DND-41 (cell line): ENCODE measurements around the gene BRIP1.

ENCODE experiments used
- ATAC-seq: fragments of 200-7000 bp; cut with Tn5 transposase; 3 replicates; pipeline ENCODE4 v1.9.1; 2021; ENCODE audit warnings: low read depth; ENCODE audit not compliant: insufficient read depth
- DNase-seq: peaks from one replicate; pipeline ENCODE4 v3.0.0-alpha.2; 2020
- H2AFZ ChIP-seq: 2 replicates; pipeline ENCODE4 v1.6.0; 2012; ENCODE audit warnings: low read depth, low read length
- H3K27ac ChIP-seq: 2 replicates; pipeline ENCODE4 v1.5.1; 2012; ENCODE audit warnings: low read length, inconsistent platforms
- H3K27me3 ChIP-seq: fragments of 200-600 bp; sonication (generic); 2 replicates; pipeline ENCODE4 v1.6.0; 2012; ENCODE audit warnings: low read length, mild to moderate bottlenecking, inconsistent platforms; ENCODE audit not compliant: insufficient read depth, poor library complexity
- H3K36me3 ChIP-seq: 2 replicates; pipeline ENCODE4 v1.5.1; 2012; ENCODE audit warnings: low read length, inconsistent platforms; ENCODE audit not compliant: insufficient read depth
- H3K4me1 ChIP-seq: 2 replicates; pipeline ENCODE4 v1.5.1; 2012; ENCODE audit warnings: mild to moderate bottlenecking, low read length; ENCODE audit not compliant: insufficient read depth
- H3K4me2 ChIP-seq: 2 replicates; pipeline ENCODE4 v1.6.0; 2012; ENCODE audit warnings: mild to moderate bottlenecking, moderate library complexity, low read length, inconsistent platforms; ENCODE audit not compliant: insufficient read depth
- H3K4me3 ChIP-seq, 2 experiments: fragments of 200-600 bp in 1 of 2; shearing (Covaris generic) in 1 of 2; 2 replicates each; pipeline ENCODE4 v1.5.1; 2012 to 2016; ENCODE audit warnings: inconsistent platforms in 2 of 2, low read length in 2 of 2, mild to moderate bottlenecking in 2 of 2, low read depth in 1 of 2, moderate library complexity in 1 of 2
- H3K79me2 ChIP-seq: 2 replicates; pipeline ENCODE4 v1.6.0; 2012; ENCODE audit warnings: low read length, inconsistent platforms; ENCODE audit not compliant: insufficient read depth
- H3K9ac ChIP-seq: 2 replicates; pipeline ENCODE4 v1.6.0; 2012; ENCODE audit warnings: low read depth, mild to moderate bottlenecking, inconsistent platforms, low read length, moderate library complexity
- H3K9me3 ChIP-seq: 2 replicates; pipeline ENCODE4 v1.5.1; 2012; ENCODE audit warnings: low read length, moderate library complexity, mild to moderate bottlenecking, inconsistent platforms; ENCODE audit not compliant: insufficient read depth, severe bottlenecking
- H4K20me1 ChIP-seq: 2 replicates; pipeline ENCODE4 v1.6.0; 2012; ENCODE audit warnings: low read length; ENCODE audit not compliant: insufficient read depth
- CTCF ChIP-seq: IDR thresholded peaks from 2 replicates; pipeline ENCODE4 v1.5.1; 2012; ENCODE audit warnings: borderline replicate concordance, low read length, moderate library complexity, mild to moderate bottlenecking; ENCODE audit not compliant: poor library complexity, severe bottlenecking; ENCODE audit errors: extremely low read depth
- EZH2 ChIP-seq: IDR thresholded peaks from 3 replicates; pipeline ENCODE4 v1.6.1; 2012; ENCODE audit warnings: borderline replicate concordance, low read depth, mild to moderate bottlenecking, moderate library complexity, low read length, inconsistent platforms; ENCODE audit not compliant: severe bottlenecking

BRIP1 gene

GRCh38 chr17:61648587-61648986 is 214.7 kb downstream of the BRIP1 start:
- H3K4me2 ChIP-seq = no peak overlapping the region

GRCh38 chr17:61647047-61647446 is 216.3 kb downstream of the BRIP1 start:
- Histone ChIP-seq H4K20me1 (no peaks in the 10 kb centered on the region), H3K36me3 (no peaks in the 10 kb centered on the region), H3K4me1 (no peaks in the 10 kb centered on the region), H3K4me2 (no peak overlapping the region), H3K27ac (no peak overlapping the region), H3K9ac (no peak overlapping the region), H3K4me3 (no peak overlapping the region), H3K79me2 (no peaks in the 10 kb centered on the region), H3K27me3 (peaks cover 8% of the 10 kb centered on the region), H3K9me3 (peaks cover 7% of the 10 kb centered on the region), H2AFZ (no peak overlapping the region)
- DNase-seq = no peak
- ATAC-seq = no peak
- TF ChIP-seq EZH2 (no peak), CTCF (no peak)

More at GRCh38 chr17:61648587-61648986, 214.7 kb downstream of the BRIP1 start:
- no peaks in the 10 kb centered on the region for H3K36me3 ChIP-seq
- no peaks in the 10 kb centered on the region for H3K79me2 ChIP-seq
- ATAC-seq (no peak), DNase-seq (no peak)
- no peak overlapping the region for H3K27ac ChIP-seq
- no peak overlapping the region for H3K9ac ChIP-seq
- no peak for TF ChIP-seq EZH2
- TF ChIP-seq CTCF = no peak
- no peak overlapping the region for H2AFZ ChIP-seq
- H3K27me3 ChIP-seq = peaks cover 5% of the 10 kb centered on the region
- H3K4me1 ChIP-seq = no peaks in the 10 kb centered on the region
- no peak overlapping the region for H3K4me3 ChIP-seq
- H3K9me3 ChIP-seq = peaks cover 8% of the 10 kb centered on the region
- no peaks in the 10 kb centered on the region for H4K20me1 ChIP-seq

GRCh38 chr17:61646482-61646881 is 216.8 kb downstream of the BRIP1 start:
- no peak for ATAC-seq
- Histone ChIP-seq H2AFZ (no peak overlapping the region), H3K79me2 (no peaks in the 10 kb centered on the region)

More at GRCh38 chr17:61646482-61646881, 216.8 kb downstream of the BRIP1 start:
- Histone ChIP-seq H3K4me1 (no peaks in the 10 kb centered on the region), H3K36me3 (no peaks in the 10 kb centered on the region), H4K20me1 (no peaks in the 10 kb centered on the region), H3K9ac (no peak overlapping the region), H3K4me2 (no peak overlapping the region), H3K4me3 (no peak overlapping the region), H3K27ac (no peak overlapping the region), H3K27me3 (peaks cover 8% of the 10 kb centered on the region), H3K9me3 (peaks cover 6% of the 10 kb centered on the region)
- no peak for DNase-seq
- TF ChIP-seq EZH2 (no peak), CTCF (no peak)
